Measurements from ENCODE around the gene BBIP1.
A peak's percentile ranks its signal among the peaks of the same experiment; 100 is the strongest.
"Not testable (repeated sequence)": the region's sequence is repeated elsewhere in the genome, so short reads cannot be mapped to it uniquely, and the experiment has no call there.

Gene BBIP1

DNA sequence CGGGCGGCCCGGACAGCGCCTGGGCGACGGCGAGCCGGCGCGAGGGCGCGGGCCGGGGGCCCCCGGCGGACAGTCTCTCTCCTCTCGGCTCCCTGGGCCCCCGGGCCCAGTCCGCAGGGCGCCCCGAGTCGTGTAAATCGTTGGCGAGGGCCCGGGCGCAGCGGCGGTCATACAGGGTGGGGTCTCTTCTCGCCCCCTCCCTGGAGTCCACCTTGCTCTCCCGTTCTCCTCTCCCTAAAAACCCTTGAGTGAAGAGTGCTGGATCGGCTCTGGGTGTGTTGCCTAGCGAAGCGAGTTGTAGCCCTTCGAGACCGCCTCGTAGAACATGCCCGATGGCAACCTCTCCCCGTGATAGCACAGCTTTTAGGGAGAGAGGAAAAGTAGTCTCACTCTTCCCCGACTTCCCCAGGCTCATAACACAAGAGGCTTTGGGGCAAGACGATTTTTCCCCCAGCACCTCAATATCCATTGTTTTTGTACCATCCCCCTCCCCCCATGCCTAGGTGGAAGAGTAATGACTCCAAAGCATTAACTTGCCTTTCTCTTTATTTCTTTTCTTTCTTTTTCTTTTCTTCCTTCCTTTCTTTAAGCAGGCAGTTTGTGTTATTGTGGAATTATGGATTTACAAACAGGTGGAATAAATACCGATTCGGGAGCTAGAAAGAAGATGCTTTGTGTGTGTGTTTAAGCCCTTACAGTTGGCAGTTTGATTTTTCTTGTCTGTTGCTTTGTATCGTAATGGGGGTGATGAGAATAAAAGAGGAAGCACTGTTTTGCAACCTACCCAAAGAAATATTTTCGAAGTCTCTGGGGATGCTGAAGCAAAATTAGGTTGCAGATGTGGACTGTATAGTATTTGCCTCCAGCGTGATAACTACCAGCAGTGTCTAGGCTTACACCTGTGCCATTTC, 1.2 kb upstream of the BBIP1 start:
- DNase-seq, result peak; percentile 66

DNA sequence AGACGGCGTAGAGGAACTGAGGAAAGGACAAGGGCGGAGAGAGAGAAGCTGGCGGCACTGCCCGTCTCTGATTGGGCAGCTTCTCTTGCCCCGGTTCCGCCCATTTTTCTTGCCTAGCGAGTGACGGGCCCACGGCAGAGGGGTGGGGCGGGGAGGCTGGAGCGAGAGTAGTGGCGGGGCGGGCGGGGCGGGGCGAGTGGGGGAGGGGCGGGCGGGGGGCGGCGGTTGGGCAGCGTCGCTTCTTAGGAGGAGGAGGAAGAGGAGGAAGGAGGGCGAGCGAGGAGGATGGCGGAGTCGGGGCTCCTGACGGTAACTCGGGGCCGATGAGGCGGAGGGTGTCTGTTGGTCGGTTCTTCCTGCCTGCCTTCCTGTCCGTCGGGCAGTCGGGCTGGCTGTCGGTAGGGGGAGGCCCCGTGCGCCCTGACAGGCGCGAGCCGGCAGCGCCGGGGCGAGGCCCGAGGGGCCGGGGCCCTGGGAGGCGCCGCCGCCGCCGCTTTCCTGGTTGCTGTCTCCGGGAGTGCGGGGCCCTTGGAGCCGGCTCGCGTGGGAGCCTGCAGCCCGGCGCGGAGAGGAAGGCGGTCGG, 460 bp upstream of the BBIP1 start, which contains the start of gene SHOC2:
SHOC2 (plus strand) TSS at position 256 of the 583 bp plus-strand sequence. CDS start 44,755 bp downstream, outside the sequence.
- peak; percentile 96 for DNase-seq

DNA sequence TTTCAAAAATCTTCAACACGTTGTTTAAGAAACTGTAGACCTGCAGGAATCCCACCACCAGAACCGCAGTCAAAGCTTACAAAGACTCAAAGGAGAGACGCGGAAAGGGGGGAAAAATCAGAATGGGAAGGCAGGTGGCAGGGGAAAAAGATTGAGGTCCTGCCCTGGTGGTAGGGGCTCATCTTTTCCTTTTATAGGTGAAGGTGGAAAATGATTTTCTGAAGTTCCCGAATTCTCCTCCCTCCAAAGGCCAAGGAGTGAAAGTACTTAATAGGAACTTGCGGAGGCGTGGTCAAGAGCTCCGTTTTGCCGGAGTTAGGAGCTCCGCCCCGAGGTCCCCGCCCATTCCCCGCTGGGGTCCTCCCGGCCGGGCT, 724 bp downstream of the BBIP1 start:
- no peak for DNase-seq

DNA sequence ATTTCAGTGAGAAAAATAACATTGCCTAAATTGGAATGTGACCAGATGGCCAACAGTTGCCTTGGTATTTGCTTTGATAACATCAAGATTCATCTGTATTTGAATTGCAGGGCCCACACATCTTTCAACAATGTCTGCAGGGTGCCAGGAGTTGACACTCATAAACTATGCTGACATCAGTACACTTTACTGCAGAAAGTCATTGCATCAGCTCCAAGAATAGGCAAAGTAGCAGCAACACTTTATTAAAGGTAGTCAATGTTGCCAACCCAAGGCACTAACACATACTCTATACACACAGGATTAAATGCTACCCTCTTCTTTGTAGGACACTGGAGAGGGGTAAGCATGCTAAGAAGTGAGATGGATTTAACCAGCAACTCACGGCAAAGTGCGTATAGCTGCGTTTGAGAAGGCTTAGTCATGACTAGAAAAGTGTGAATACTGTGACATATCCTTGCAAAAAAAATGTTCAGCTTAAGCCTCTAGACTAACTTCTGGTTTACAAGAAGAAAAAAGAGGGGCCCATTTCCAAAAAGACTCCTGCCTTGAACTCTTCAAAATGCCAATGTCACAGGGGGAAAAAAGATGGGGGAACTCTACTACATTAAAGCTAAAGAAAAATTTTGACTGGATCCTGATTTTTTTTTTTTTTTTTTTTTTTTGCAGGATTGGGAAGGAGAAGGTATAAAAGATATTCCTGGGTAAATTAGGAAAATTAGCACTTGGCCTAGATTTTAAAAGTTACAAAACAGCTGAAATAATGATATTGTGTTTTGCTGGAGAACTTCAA, 2.2 kb downstream of the BBIP1 start:
- no peak for DNase-seq

DNA sequence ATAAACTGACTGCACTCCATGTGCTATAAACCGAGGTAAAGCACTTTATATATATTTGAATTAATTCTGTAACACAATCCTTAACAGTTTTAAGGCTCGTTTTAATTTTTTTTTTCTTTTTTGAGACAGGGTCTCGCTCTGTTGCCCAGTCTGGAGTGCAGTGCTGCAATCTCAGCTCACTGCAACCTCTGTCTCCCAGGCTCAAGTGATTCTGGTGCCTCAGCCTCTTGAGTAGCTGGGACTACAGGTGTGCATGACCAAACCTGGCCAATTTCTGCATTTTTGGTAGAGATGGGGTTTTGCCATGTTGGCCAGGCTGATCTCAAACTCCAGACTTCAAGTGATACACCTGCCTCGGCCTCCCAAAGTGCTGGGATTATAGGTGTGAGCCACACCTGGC, 3.4 kb downstream of the BBIP1 start:
- not testable (repeated sequence) for DNase-seq

DNA sequence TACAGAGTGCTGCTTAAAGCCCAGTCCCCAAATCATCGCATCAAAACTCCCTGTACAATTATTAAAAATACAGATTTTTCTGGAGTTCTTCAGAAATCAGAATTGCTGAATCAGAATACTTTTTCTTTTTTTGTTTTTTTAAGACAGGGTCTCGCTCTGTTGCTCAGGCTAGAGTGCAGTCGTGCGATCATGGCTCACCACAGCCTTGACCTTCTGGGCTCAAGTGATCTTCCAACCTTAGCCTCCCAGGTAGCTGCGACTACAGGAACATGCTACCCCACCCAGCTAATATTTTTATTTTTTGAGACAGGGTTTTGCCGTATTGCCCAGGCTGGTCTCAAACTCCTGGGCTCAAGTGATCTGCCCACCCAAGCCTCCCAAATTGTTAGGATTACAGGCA, 3.9 kb downstream of the BBIP1 start:
- DNase-seq, result no peak

DNA sequence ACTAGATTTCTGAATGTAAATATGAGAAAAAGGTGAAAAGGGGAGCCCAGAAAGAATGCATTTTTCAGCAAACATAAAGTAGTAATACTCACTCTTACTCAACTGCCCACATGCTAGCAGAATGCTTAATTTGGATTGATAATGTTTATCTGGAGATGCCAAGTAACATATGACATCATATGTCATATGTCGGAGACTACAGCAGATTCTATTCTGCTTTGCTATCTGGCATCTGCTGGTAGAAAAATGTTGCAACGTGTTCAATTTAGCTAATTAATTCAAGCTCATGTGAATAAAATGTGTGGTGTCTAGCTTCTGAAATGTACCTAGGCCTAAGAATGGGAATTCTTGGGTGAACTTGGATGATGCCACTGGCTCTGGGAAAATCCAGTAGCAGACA, 4.5 kb downstream of the BBIP1 start:
- DNase-seq, result no peak

DNA sequence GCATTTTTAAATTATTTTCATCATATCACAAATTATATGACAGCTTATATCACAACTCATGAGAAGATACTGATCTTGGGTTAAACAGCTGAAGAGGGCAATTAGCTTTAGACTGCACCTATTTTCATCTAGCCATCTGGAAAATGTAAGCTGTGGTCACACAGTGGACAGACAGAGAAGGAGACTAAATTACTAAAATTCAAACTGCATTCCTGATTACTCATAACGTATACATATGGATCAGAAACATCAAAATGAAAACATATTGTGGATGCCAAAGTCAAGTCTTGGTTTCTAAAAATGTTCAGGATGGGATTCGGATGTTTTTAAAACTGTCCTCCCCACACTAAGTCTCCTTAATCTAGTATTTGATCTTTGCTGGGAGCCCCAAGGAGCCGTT, 6.6 kb downstream of the BBIP1 start:
- DNase-seq, result no peak

DNA sequence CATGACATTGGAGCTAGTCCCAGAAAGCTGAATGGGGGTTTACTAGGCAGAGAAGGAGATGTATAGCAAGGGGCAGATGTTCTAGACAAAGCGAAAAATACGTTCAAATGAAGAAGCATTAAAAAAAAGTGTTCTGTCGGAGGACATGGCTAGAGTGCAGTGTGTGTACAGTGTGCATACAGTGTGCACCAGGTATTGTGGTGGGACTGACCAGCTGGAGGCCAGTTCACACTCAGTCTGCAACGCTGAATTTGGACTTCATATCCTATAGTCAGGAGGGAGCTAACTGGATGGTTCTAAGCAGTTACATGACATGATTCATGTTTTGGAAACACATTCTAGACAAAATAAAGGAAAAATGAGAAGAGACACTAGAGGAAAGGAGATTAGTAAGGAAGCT, 8.8 kb downstream of the BBIP1 start:
- no peak for DNase-seq

DNA sequence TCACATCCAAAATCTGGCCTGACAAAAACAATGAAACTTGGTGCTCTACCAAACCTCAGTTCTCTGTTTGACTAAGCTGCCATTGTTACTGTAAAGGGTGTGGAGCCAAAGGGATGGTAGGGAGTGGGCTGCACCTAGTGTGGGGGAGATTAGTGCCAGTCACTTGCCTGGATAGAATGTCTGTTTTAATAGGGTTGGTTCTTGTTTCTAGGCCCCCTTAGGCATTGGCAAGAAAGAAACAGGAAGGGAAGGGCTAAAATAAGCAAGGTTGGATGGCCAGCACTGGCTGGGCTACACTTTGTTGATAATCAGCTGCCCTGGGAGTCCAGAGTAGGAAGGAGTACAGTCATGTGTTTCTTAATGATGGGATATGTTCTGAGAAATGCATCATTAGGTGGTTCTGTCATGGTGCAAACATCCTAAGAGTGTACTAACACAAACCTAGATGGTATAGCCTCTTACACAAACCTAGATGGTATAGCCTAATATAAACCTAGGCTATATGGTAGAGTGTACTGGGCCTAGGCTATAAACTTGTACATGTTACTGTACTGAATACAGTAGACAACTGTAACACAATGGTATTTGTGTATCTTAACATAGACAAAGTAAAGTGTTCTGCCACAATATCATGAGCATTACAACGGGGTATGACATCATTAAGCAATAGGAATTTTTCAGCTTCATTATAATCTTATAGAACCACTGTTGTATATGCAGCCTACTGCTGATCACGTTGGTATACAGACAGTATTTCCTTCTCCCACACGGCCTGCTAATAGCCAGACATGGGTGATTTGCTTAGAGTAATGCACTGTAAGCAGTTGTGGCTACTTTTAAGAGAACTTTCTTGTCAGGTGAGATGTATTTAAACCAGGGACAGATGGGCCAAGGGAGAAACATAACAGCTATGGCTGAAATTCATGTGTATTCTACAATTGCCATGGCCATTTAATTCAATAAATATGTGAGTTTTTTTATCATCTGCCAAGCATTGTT, 15.4 kb downstream of the BBIP1 start:
- no peak for DNase-seq

DNA sequence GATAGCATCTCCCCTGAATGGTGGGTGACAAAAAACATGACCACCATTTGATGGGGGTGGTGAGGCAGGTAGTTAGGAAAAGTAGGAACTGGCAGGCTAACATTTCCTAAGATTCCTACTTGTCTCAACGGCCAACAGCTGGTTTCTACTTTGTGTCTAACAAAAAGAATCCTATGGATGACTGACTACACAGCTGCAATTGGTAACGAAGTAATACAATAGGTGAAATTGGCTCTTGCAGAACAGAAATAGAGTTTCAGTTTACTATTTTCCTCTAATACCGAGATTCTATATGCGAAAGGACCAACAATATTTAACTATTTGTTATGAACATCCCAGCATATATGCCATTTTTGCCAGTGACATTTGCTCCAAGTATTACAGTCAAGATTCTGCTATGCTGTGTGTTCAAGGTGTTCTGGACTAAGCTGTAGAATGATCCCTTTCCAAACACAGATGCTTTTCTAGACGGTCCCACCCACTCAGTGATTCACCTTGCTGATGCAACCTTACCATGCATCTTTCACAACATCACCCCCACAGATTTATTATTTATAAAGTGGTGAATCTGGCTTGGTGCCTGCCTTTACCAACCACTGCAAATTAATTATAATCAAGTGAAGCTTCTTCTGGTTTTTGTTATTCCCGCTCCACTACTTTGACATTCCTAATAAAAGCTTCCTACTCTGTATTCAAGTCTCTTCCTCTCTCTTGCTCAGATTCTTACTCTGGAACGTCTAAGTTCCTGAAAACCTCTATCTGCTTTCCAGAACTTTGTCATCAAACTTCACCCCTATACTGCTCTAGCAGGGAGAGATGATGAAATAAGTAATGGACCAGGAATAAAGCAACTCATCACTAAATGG, 16.8 kb downstream of the BBIP1 start:
- no peak for DNase-seq

DNA sequence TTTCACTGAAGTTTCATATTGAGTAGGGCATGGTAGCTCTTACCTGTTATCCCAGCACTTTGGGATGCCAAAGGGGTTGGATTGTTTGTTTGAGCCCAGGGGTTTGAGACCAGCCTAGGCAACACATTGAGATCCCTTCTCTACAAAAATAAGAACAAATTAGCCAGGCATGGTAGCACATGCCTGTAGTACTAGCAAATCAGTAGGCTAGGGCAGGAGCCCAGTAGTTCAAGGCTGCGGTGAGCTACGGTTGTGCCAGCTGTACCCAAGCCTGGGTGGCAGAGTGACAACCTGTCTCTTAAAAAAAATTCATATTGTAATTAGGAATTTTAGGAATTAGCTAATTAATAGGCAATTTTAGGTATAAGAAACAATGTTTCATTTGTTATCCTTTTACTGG, 18.0 kb downstream of the BBIP1 start:
- no peak for DNase-seq

DNA sequence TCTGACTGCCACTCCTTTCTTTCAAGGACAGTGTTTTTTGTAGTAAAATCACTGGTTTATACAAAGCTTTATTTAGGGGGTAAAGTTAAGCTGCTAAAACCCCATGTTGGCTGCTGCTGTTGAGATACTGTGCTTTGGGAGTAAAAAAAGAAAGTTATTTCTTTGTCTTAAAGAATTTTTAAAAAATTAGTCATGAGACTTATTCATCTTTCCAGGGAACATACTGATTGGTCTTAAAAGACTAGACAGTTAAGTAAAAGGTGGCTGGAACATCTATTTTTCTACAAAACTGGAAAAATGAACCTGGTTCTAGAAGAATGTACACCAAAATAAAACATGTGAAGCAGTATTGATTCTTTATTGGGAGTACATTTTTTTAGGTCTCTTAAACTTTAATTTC, 20.6 kb downstream of the BBIP1 start:
- no peak for DNase-seq

DNA sequence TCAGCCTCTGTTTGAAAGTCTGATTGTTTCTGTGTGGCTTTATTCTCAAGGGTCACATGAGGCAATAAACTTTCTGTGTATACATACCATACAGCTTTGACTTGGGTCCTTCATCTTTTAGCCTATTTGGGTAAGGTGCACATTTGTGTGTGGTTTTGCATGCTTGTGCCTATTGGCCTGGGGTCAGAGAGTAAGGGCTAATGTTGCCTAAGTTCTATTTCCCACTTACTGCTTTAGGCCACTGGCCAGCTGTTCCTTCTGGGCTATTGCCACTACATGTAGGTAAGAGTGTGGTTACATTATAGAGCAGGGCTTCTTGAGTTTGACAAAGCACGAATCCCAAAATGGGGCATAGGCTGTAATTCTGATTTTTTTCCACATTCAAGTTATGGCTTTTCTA, 21.8 kb downstream of the BBIP1 start:
- no peak for DNase-seq

DNA sequence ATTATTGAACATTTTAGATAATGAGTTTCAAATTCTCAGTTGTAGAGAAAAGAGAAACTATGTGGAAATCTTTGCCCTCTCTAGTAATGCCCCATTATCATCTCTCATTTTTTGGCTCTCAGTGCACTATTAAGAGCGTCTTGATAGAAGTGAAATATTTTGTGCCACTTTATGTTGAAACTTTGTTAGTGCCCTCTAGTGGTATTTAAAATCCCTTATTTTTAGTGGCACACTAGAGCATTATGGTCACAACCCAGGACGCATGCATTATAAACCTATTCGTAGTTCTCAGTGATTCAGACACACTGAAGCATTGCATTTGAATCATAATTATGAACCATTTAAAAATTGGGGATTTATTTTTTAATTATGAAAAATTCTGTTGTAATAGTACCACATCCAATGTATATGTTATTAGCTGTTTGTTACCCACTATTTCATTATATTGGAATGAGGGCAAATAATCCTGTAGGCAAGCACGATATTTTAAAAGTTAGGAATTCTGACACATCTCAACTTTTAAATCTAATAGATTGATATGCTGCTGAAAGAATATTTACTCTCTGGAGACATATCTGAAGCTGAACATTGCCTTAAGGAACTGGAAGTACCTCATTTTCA, 25.3 kb downstream of the BBIP1 start:
- DNase-seq, result no peak

DNA sequence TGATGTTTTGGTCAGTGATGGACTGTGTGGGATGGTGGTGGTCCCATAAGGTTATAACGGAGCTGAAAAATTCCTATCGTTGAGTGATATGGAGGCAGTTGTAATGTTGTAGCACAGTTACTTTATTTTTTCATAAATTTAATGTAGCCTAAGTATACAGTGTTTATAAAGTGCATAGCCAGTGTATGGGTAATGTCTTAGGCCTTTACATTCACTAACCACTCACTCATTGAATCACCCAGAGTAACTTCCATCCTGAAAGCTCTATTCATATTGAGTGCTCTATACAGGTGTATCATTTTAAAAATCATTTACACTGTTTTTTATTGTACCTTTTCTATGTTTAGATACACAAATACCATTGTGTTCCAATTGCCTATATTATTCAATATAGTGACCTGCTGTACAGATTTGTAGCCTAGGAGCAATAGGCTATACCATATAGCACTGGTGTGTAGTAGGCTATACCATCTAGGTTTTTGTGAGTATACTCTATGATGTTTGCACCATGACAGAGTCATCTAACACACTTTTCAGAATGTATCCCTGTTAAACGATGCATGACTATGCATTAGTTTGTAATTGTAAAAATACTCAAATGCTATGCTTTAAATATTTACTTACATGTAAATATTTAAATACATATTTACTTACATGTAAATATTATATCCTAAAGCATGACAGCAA, 26.2 kb downstream of the BBIP1 start:
- DNase-seq, result no peak

DNA sequence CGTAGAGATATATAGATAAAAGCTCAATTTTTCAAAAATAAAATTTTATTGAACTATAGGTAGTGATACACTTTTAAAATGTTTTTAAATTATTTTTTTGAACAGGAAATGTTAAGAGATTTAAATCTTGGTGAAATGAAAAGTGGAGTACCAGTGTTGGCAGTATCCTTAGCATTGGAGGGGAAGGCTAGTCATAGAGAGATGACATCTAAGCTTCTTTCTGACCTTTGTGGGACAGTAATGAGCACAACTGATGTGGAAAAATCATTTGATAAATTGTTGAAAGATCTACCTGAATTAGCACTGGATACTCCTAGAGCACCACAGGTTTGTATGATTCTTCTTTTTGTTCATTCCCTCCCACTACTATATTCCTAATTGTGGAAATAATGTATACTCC, 31.4 kb downstream of the BBIP1 start:
- DNase-seq, result no peak

DNA sequence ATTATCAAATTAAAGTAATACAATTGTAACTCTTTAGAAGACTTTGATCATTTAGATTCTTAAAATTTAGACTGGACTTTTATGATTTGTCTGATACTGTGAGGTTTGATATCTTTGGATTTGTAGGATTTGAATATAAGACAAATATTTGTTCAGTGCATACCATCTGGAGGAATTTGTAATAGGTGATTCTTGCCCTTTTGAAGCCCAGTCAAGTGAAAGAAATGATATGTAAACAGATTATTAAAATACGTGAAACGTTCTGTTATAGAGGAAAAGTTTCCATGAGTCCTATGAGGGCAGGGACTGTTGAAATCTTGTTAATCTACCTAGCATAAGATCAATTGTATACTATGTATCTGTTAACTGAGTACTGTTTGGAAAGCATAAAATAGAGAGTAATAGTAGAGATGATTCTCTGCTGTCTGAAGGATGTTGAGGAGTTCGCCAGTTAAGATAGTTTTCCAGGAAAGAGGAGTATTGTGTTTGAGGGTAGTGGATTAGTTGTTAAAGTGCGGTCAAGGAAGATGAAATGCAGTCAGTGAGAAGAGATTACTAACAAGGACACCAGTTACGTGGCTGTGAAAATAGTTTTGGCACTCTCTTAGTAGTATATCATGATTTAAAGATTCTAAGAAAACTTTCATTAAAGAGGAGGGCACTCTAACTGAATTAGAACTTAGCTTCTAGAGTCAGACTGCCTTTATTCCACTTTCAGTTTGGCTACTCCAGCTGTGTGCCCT, 32.9 kb downstream of the BBIP1 start:
- no peak for DNase-seq

DNA sequence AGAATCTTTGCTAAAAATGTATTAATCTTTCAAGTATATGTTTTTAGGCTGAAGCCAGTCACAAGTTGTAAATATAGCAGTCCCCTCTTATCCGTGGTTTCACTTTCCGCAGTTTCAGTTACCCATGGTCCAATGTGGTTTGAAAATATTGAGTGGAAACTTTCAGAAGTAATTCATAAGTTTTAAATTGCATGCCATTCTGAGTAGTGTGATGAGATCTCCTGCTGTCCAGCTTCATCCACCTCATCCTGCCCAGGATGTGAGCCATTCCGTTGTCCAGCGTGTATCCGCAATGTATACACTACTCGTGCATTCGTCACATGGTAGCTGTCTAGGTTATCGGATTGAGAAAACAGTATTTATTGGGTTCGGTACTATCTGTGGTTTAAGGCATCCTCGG, 35.1 kb downstream of the BBIP1 start:
- no peak for DNase-seq

DNA sequence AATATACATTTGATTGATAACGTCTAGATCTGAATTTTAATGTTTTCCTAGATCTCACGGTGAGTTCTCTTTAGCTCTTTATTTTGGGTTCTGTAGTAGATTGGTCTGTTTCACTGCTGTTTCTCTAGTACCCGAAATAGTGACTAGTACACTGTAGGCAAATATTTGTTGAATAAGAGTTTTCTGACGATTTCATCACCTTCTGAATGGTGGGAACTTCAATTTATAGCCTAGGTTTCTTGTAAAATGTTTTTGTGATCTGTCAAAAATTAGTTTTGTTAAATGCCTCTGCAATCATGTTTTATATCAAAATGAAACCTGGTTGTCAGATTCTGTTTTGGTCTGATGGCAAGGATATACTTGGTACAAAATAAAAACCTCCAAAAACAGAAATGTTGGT, 37.1 kb downstream of the BBIP1 start:
- no peak for DNase-seq
